Measurements from ENCODE around the gene BCKDHB.

DNA sequence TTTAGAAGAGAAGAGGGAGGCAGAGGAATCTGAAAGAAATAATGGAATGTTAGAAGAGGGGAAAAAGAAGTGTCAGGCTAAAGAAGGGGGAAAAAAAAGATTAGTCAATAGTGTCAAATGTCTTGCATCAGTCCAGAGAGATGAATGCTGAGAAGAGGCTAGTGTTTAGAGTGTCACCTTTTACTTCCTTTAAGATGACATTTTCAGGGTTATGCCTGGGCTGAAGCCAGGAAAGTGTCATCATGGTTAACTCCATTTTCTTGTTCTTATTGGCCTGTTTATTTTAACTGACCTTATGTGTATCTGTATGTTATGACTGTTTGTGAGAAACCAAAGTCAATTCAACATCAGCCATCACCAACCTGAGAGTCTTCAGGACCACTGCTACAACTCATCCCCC is 15.0 kb upstream of the BCKDHB start:
- TF ChIP-seq, protein P1, sequence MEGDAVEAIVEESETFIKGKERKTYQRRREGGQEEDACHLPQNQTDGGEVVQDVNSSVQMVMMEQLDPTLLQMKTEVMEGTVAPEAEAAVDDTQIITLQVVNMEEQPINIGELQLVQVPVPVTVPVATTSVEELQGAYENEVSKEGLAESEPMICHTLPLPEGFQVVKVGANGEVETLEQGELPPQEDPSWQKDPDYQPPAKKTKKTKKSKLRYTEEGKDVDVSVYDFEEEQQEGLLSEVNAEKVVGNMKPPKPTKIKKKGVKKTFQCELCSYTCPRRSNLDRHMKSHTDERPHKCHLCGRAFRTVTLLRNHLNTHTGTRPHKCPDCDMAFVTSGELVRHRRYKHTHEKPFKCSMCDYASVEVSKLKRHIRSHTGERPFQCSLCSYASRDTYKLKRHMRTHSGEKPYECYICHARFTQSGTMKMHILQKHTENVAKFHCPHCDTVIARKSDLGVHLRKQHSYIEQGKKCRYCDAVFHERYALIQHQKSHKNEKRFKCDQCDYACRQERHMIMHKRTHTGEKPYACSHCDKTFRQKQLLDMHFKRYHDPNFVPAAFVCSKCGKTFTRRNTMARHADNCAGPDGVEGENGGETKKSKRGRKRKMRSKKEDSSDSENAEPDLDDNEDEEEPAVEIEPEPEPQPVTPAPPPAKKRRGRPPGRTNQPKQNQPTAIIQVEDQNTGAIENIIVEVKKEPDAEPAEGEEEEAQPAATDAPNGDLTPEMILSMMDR (IDR thresholded peaks at IDR 0.05), result no peak
- TF ChIP-seq POLR2A (IDR thresholded peaks at IDR 0.05), result no peak

All from prostate gland (tissue), 2 donors.